GM21737 (cell line): Measurements from ENCODE around the gene MDH2.
"Not testable (repeated sequence)": the region's sequence is repeated elsewhere in the genome, so short reads cannot be mapped to it uniquely, and the experiment has no call there.

Experiments used
- ATAC-seq: cut with Tn5 transposase; IDR thresholded peaks from one replicate; pipeline ENCODE4 v1.9.1; 2021; ENCODE audit warnings: mild to moderate bottlenecking, moderate library complexity; ENCODE audit not compliant: unreplicated experiment

MDH2 gene

DNA sequence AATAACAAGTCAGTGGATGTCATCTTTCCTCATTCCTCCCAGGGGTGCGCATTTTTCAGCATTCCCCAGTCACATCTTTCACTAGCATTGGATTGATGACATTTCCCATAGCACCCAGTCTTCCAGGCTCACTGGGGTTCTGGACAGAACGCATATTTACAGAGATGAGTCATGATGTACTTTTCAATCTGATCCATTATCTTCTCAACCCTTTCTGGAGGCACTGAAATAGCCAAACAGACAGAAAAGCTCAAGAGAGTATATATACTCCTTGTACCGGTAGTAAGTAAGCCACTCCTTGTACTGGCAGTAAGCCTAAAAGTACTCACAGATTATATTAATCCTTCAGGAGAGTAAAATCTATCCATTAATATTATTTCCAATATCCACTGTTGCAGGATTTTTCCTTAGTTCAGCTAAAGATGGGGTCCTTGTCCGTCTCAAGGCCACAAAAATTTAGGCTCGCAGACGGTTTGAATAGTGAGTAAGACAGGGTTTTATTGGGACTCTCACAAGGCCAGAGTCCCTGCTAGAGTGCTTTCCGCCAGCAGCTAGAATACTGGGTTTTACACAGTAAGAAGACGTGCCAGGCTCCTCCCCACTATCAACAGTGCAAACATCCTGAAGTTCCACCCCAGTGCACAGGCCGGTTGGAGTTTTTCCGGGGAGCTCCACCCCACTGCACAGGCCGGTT, 60.8 kb downstream of the MDH2 start:
- no peak for ATAC-seq

DNA sequence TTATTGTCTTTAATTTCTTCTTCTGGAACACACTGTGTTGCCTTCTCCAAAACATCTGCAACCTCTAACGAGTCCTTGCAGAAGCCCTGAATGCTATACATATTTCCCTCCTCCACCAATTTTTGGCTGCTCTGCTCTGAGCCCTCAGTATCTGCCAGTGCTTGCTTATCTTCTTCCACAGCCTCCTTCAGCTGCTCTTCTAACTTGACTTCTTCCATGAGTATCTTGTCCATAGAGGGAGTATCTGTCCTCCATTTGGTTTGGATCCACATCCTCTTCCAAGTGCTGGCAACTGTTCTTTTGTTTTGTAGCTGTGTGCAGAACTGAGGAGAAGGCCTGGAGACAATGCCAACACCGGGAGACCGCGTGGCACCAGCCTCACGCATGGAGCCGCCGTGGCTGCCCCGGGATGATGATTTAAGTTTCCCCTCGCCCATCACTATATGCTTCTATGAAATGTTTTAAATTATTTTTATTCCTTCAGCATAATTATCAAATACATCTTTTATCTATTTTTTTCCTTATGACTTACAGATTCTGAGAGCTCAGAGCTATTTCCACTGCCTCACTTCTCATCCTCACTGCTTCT, 65.2 kb downstream of the MDH2 start:
- ATAC-seq: not testable (repeated sequence)

DNA sequence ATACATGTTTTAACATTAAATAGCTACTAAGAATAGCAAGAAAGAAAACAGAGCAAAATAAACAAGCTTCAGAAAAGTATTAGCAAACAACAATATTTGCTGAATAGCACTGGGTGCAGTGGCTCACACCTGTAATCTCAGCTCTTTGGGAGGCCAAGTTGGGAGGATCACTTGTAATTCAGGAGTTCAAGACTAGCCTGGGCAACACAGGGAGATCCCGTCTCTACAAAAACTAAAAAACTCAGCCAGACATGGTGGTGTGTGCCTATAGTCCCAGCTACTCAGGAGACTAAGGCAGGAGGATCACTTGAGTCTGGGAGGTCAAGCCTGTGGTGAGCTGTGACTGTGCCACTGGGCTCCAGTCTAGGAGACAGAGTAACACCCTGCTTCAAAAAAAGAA, 66.8 kb downstream of the MDH2 start:
- not testable (repeated sequence) for ATAC-seq
